Lung (tissue), 12 donors: ENCODE data around the gene L3MBTL4. TPM values are rescaled to one million over a fixed set of nuclear protein-coding genes. Genes with fewer than 3 reads are reported as not detected.

Source experiments
- ATAC-seq: fragments of 200-7000 bp; cut with Tn5 transposase; one replicate; pipeline ENCODE4 v1.9.1; 2020; ENCODE audit warnings: moderate number of reproducible peaks; ENCODE audit not compliant: insufficient read depth, low FRiP score
- DNase-seq, 3 donors: peaks; one replicate each; pipeline ENCODE4 v3.0.0-alpha.2; 2013 to 2017
- H3K27ac ChIP-seq, 2 donors: one replicate each; pipeline ENCODE4 v1.5.1; 2013; ENCODE audit warnings: mild to moderate bottlenecking in 2 of 2, moderate library complexity in 2 of 2, control low read depth in 1 of 2, inconsistent platforms in 1 of 2, low read depth in 1 of 2, low read length in 1 of 2
- H3K27me3 ChIP-seq, 3 donors: one replicate each; pipeline ENCODE4 v1.5.1; 2013; ENCODE audit warnings: low read length in 2 of 3; ENCODE audit not compliant: control insufficient read depth in 3 of 3, insufficient read depth in 3 of 3
- H3K36me3 ChIP-seq, 4 donors: one replicate each; pipeline ENCODE4 v1.5.1; 2013; ENCODE audit warnings: low read length in 4 of 4, mild to moderate bottlenecking in 1 of 4, moderate library complexity in 1 of 4; ENCODE audit not compliant: control insufficient read depth in 4 of 4, insufficient read depth in 4 of 4
- H3K4me1 ChIP-seq, 5 donors: one replicate each; pipeline ENCODE4 v1.5.1; 2013; ENCODE audit warnings: low read length in 5 of 5, mild to moderate bottlenecking in 2 of 5, moderate library complexity in 1 of 5; ENCODE audit not compliant: control insufficient read depth in 5 of 5, insufficient read depth in 5 of 5
- H3K4me3 ChIP-seq: one replicate; pipeline ENCODE4 v1.5.1; 2013; ENCODE audit warnings: mild to moderate bottlenecking, control low read depth, moderate library complexity
- H3K9ac ChIP-seq, 2 donors: one replicate each; pipeline ENCODE4 v1.5.1; 2013; ENCODE audit warnings: low read length in 2 of 2, control low read depth in 1 of 2; ENCODE audit not compliant: insufficient read depth in 1 of 2
- H3K9me3 ChIP-seq, 4 donors: one replicate each; pipeline ENCODE4 v1.5.1; 2013; ENCODE audit warnings: low read length in 3 of 4, mild to moderate bottlenecking in 1 of 4, moderate library complexity in 1 of 4; ENCODE audit not compliant: control insufficient read depth in 4 of 4, insufficient read depth in 3 of 4
- CTCF ChIP-seq: IDR thresholded peaks from 2 replicates; pipeline ENCODE4 v1.5.1; 2012; ENCODE audit warnings: mild to moderate bottlenecking; ENCODE audit errors: control extremely low read depth, extremely low read depth
- WGBS, 2 donors: extraction: QIAGEN DNeasy Blood & Tissue Kit; methylation state at CpG; one replicate each; pipeline ENCODE4 v1.1.7; 2013; 5-methylcytosine and 5-hydroxymethylcytosine counted together
- polyA plus RNA-seq, 2 donors: library from polyadenylated mRNA; stranded (reverse); fragments of 200-250 nt; gene quantifications; one replicate each; pipeline ENCODE4 v1.2.1, GENCODE V29; 2013
- total RNA-seq, 2 donors: library from RNA; depleted of rRNA in 1 of 2; stranded (reverse); fragments of >200 nt in 1 of 2; gene quantifications; one replicate each; pipeline ENCODE4 v1.2.1, GENCODE V29; 2014 to 2021
- donor health status: control.
- donor health status: control.
- donor health status: Bipolar disorder and iron deficiency.
- donor health status: healthy.
- donor health status: DM: yes; HTN: yes; CAD: no.

L3MBTL4 gene
- total and polyA plus RNA-seq, 4 donors: 2.8 to 16.8 (median 9.9) TPM

GRCh38 chr18:6021306-6022073 lies 393.2 kb downstream of the L3MBTL4 start:
- H3K4me3 ChIP-seq: no peak overlapping the region
- no peak overlapping the region for H3K9ac ChIP-seq
- H3K27ac ChIP-seq: no peak overlapping the region
- no peak for DNase-seq
- WGBS, 2 donors: 57 to 77% methylated on average over 12 of the region's 12 CpGs
- no peak for ATAC-seq
- H3K4me1 ChIP-seq: peaks cover 0 to 29% (median 5%) of the 10 kb centered on the region in 5 donors
- no peaks in the 10 kb centered on the region for H3K9me3 ChIP-seq
- H3K27me3 ChIP-seq: no peaks in the 10 kb centered on the region
- no peak for TF ChIP-seq CTCF
- H3K36me3 ChIP-seq: no peaks in the 10 kb centered on the region

- 92 to 100% methylated on average over 1 of the region's 1 CpG for WGBS, 2 donors
- ATAC-seq: no peak
Measured at GRCh38 chr18:6018671-6019070, 396.0 kb downstream of the L3MBTL4 start.

GRCh38 chr18:6017171-6017570 lies 397.5 kb downstream of the L3MBTL4 start:
- 67 to 78% methylated on average over 5 of the region's 5 CpGs for WGBS, 2 donors
- ATAC-seq (no peak), DNase-seq (peak; percentile 85 to 93 (median 86))
- peaks cover 0 to 3% (median 0%) of the 10 kb centered on the region in 4 donors for H3K9me3 ChIP-seq
- no peak overlapping the region for H3K27ac ChIP-seq
- no peaks in the 10 kb centered on the region for H3K27me3 ChIP-seq
- no peak overlapping the region for H3K4me3 ChIP-seq
- TF ChIP-seq CTCF: no peak
- no peaks in the 10 kb centered on the region for H3K36me3 ChIP-seq
- H3K9ac ChIP-seq: no peak overlapping the region
- H3K4me1 ChIP-seq: peaks cover 0 to 28% (median 0%) of the 10 kb centered on the region in 5 donors

More at GRCh38 chr18:6018671-6019070, 396.0 kb downstream of the L3MBTL4 start:
- no peak for DNase-seq
- Histone ChIP-seq H3K27ac (no peak overlapping the region), H3K4me1 (peaks cover 0 to 34% (median 0%) of the 10 kb centered on the region in 5 donors), H3K36me3 (no peaks in the 10 kb centered on the region), H3K27me3 (no peaks in the 10 kb centered on the region), H3K4me3 (no peak overlapping the region), H3K9ac (no peak overlapping the region), H3K9me3 (peaks cover 0 to 3% (median 0%) of the 10 kb centered on the region in 4 donors)
- no peak for TF ChIP-seq CTCF

GRCh38 chr18:6015364-6015763 lies 399.3 kb downstream of the L3MBTL4 start:
- peaks cover 0 to 3% (median 0%) of the 10 kb centered on the region in 4 donors for H3K9me3 ChIP-seq
- H3K9ac ChIP-seq: no peak overlapping the region
- no peaks in the 10 kb centered on the region for H3K27me3 ChIP-seq
- H3K4me1 ChIP-seq: peaks cover 0 to 28% (median 3%) of the 10 kb centered on the region in 5 donors
- no peak overlapping the region for H3K27ac ChIP-seq
- no peak overlapping the region for H3K4me3 ChIP-seq
- ATAC-seq (no peak), DNase-seq (no peak)
- 96% methylated on average over 5 of the region's 5 CpGs for WGBS, 2 donors
- no peaks in the 10 kb centered on the region for H3K36me3 ChIP-seq
- no peak for TF ChIP-seq CTCF
